Suprapubic skin (tissue), 4 donors: ENCODE measurements around the gene TMEM181.

Source experiments
- EP300 ChIP-seq: sonication (generic); formaldehyde crosslinking; IDR thresholded peaks from one replicate; pipeline ENCODE4 v1.6.1; 2017; ENCODE audit warnings: antibody characterized with exemption
- POLR2A ChIP-seq, 2 donors: fragments of 450-650 bp; IDR thresholded peaks; one replicate each; pipeline ENCODE4 v1.6.1; 2017; ENCODE audit warnings: antibody characterized with exemption in 2 of 2, mild to moderate bottlenecking in 2 of 2, moderate library complexity in 2 of 2
- POLR2AphosphoS5 ChIP-seq, 3 donors: sonication (generic); formaldehyde crosslinking; IDR thresholded peaks; one replicate each; pipeline ENCODE4 v1.6.1; 2017; ENCODE audit warnings: antibody characterized with exemption in 3 of 3
- TF ChIP-seq, protein P1 (sequence below), 2 donors: fragments of 200-600 bp in 1 of 2; fragments of 450-650 bp in 1 of 2; sonication (generic) in 1 of 2; IDR thresholded peaks; one replicate each; pipeline ENCODE4 v1.5.1; 2016 to 2019; ENCODE audit warnings: antibody characterized with exemption in 2 of 2, mild to moderate bottlenecking in 1 of 2, moderate library complexity in 1 of 2

GRCh38 chr6:158631678-158632537, 72.0 kb downstream of the TMEM181 start:
- TF ChIP-seq, protein P1, sequence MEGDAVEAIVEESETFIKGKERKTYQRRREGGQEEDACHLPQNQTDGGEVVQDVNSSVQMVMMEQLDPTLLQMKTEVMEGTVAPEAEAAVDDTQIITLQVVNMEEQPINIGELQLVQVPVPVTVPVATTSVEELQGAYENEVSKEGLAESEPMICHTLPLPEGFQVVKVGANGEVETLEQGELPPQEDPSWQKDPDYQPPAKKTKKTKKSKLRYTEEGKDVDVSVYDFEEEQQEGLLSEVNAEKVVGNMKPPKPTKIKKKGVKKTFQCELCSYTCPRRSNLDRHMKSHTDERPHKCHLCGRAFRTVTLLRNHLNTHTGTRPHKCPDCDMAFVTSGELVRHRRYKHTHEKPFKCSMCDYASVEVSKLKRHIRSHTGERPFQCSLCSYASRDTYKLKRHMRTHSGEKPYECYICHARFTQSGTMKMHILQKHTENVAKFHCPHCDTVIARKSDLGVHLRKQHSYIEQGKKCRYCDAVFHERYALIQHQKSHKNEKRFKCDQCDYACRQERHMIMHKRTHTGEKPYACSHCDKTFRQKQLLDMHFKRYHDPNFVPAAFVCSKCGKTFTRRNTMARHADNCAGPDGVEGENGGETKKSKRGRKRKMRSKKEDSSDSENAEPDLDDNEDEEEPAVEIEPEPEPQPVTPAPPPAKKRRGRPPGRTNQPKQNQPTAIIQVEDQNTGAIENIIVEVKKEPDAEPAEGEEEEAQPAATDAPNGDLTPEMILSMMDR (IDR thresholded peaks at IDR 0.05): no peak
- TF ChIP-seq POLR2A (IDR thresholded peaks at IDR 0.05): no peak
- no peak for TF ChIP-seq EP300
- TF ChIP-seq POLR2AphosphoS5 (IDR thresholded peaks at IDR 0.05): no peak
